ENCODE measurements around the gene MAD1L1. TPM values are rescaled to one million over a fixed set of nuclear protein-coding genes. Genes with fewer than 3 reads are reported as not detected.

The MAD1L1 gene
- total and polyA plus RNA-seq, 2 donors (not counting 3 experiments of a cell fraction or from before 2014, with no cell fraction given): 34.1 to 42.3 TPM

- no peaks in the 10 kb centered on the region for H3K4me1 ChIP-seq (ENCODE audit: control insufficient read depth, extremely low read depth, insufficient read depth, low read length)
- FAIRE-seq (no peak), DNase-seq (ENCODE audit: low read depth, low spot score) (no peak)
- peaks cover 2 to 9% of the 10 kb centered on the region in 2 experiments for H3K27me3 ChIP-seq (ENCODE audit: control insufficient read depth in 2 of 2, insufficient read depth in 2 of 2, low read length in 2 of 2)
- dilution Hi-C loops (cut with MboI; ENCODE audit: extremely low pct_ligation_motif_present, low sequenced_read_pairs): no loop called here
- intact Hi-C loops (cut with micrococcal nuclease): no loop called here
- no peak overlapping the region for H3K27ac ChIP-seq (ENCODE audit: insufficient read depth, low read depth, low read length)
- H3K79me2 ChIP-seq (ENCODE audit: control insufficient read depth, insufficient read depth, low read length): no peaks in the 10 kb centered on the region
- no peak overlapping the region for H3K4me3 ChIP-seq (replicated peaks in 1 of 3; ENCODE audit: insufficient read depth in 1 of 3, low read depth in 1 of 3, low read length in 3 of 3)
- H4K20me1 ChIP-seq (replicated peaks; ENCODE audit: control insufficient read depth, extremely low read depth, insufficient read depth, low read length): no peaks in the 10 kb centered on the region
- no peak for TF ChIP-seq GATA2 (IDR thresholded peaks at IDR 0.05; ENCODE audit: insufficient read depth, insufficient read length, low read depth, low read length)
- TF ChIP-seq FOS (IDR thresholded peaks at IDR 0.05; ENCODE audit: borderline replicate concordance, insufficient read depth, low read length): no peak
- H3K9me1 ChIP-seq (replicated peaks; ENCODE audit: control insufficient read depth, extremely low read depth, insufficient read depth, low read length): no peaks in the 10 kb centered on the region
- H3K9ac ChIP-seq (replicated peaks; ENCODE audit: extremely low read depth, insufficient read depth, low read length): no peak overlapping the region
- no peak overlapping the region for H3K4me2 ChIP-seq (ENCODE audit: insufficient read depth, low read length)
- H2AFZ ChIP-seq (ENCODE audit: low read depth, low read length): no peak overlapping the region
- CTCF ChIA-PET: interaction anchor here (0.6 kb wide), 1 partner anchor 128 kb away, joined by 3 read pairs; the partner anchor contains the start of gene ELFN1
- H3K9me3 ChIP-seq (replicated peaks; ENCODE audit: control insufficient read depth, insufficient read depth, low read length): no peaks in the 10 kb centered on the region
- POLR2A ChIA-PET: no interaction called here
- no TSS peak for BruUV-seq (replicated peaks)
- H3K36me3 ChIP-seq (ENCODE audit: control insufficient read depth in 2 of 2, extremely low read depth in 1 of 2, insufficient read depth in 2 of 2, low read length in 2 of 2): no peaks in the 10 kb centered on the region
Observed at GRCh38 chr7:1798191-1798590, 434.6 kb downstream of the MAD1L1 start.

GRCh38 chr7:1794888-1795542 is 437.7 kb downstream of the MAD1L1 start:
- no peak overlapping the region for H3K9ac ChIP-seq (replicated peaks; ENCODE audit: extremely low read depth, insufficient read depth, low read length)
- H3K4me2 ChIP-seq (ENCODE audit: insufficient read depth, low read length): no peak overlapping the region
- no peaks in the 10 kb centered on the region for H3K9me3 ChIP-seq (replicated peaks; ENCODE audit: control insufficient read depth, insufficient read depth, low read length)
- POLR2A ChIA-PET: no interaction called here
- no peak for TF ChIP-seq JUN (IDR thresholded peaks at IDR 0.05; ENCODE audit: borderline replicate concordance, insufficient read depth, insufficient read length, low read depth)
- TF ChIP-seq EZH2 (IDR thresholded peaks at IDR 0.05; ENCODE audit: borderline replicate concordance, low read depth, low read length, severe bottlenecking): no peak
- no peak for TF ChIP-seq MAX (IDR thresholded peaks at IDR 0.05; ENCODE audit: insufficient read depth, insufficient read length)
- no peak for TF ChIP-seq POLR2A (IDR thresholded peaks at IDR 0.05; ENCODE audit: low read depth, low read length)
- TF ChIP-seq POLR2AphosphoS5 (IDR thresholded peaks at IDR 0.05; ENCODE audit: insufficient read depth, low read depth, low read length): no peak
- TF ChIP-seq CTCF (IDR thresholded peaks at IDR 0.05; ENCODE audit: extremely low read depth in 1 of 2, insufficient read depth in 1 of 2, low read depth in 1 of 2, low read length in 2 of 2): no peak
- no peak for TF ChIP-seq FOS (IDR thresholded peaks at IDR 0.05; ENCODE audit: borderline replicate concordance, insufficient read depth, low read length)
- no peak for TF ChIP-seq GATA2 (IDR thresholded peaks at IDR 0.05; ENCODE audit: insufficient read depth, insufficient read length, low read depth, low read length)
- TF ChIP-seq MYC (IDR thresholded peaks at IDR 0.05; ENCODE audit: low read depth, low read length): no peak
- CTCF ChIA-PET: interaction anchor here (1.0 kb wide), 1 partner anchor 553 kb away, joined by 3 read pairs; no protein-coding TSS in a partner anchor
- no peaks in the 10 kb centered on the region for H4K20me1 ChIP-seq (replicated peaks; ENCODE audit: control insufficient read depth, extremely low read depth, insufficient read depth, low read length)
- no peaks in the 10 kb centered on the region for H3K36me3 ChIP-seq (ENCODE audit: control insufficient read depth in 2 of 2, extremely low read depth in 1 of 2, insufficient read depth in 2 of 2, low read length in 2 of 2)
- no peak overlapping the region for H2AFZ ChIP-seq (ENCODE audit: low read depth, low read length)
- H3K4me3 ChIP-seq (replicated peaks in 1 of 3; ENCODE audit: insufficient read depth in 1 of 3, low read depth in 1 of 3, low read length in 3 of 3): no peak overlapping the region
- H3K9me1 ChIP-seq (replicated peaks; ENCODE audit: control insufficient read depth, extremely low read depth, insufficient read depth, low read length): no peaks in the 10 kb centered on the region
- FAIRE-seq: no peak
- intact Hi-C loops (cut with micrococcal nuclease) (no loop called here), dilution Hi-C loops (cut with MboI; ENCODE audit: extremely low pct_ligation_motif_present, low sequenced_read_pairs) (no loop called here)
- DNase-seq (ENCODE audit: low read depth, low spot score): no peak
- peaks cover 0 to 2% of the 10 kb centered on the region in 2 experiments for H3K27me3 ChIP-seq (ENCODE audit: control insufficient read depth in 2 of 2, insufficient read depth in 2 of 2, low read length in 2 of 2)
- H3K4me1 ChIP-seq (ENCODE audit: control insufficient read depth, extremely low read depth, insufficient read depth, low read length): no peaks in the 10 kb centered on the region
- no TSS peak for BruUV-seq (replicated peaks)
- no peak overlapping the region for H3K27ac ChIP-seq (ENCODE audit: insufficient read depth, low read depth, low read length)
- no peaks in the 10 kb centered on the region for H3K79me2 ChIP-seq (ENCODE audit: control insufficient read depth, insufficient read depth, low read length)
